GM23338 (cell line): ENCODE measurements around the gene KCNIP3. TPM values are rescaled to one million over a fixed set of nuclear protein-coding genes. Genes with fewer than 3 reads are reported as not detected.

Source experiments
- EZH2 ChIP-seq: fragments of 200-600 bp; sonication (generic); IDR thresholded peaks from one replicate; pipeline ENCODE4 v1.8.0; 2017; ENCODE audit warnings: antibody characterized with exemption, mild to moderate bottlenecking, low read depth; ENCODE audit not compliant: unreplicated experiment
- POLR2AphosphoS5 ChIP-seq: IDR thresholded peaks from 2 replicates; pipeline ENCODE4 v1.6.1; 2016; ENCODE audit warnings: antibody characterized with exemption, low read depth
- STAT1 ChIP-seq: IDR thresholded peaks from one replicate; pipeline ENCODE4 v1.6.1; 2016; ENCODE audit warnings: antibody characterized with exemption; ENCODE audit not compliant: unreplicated experiment
- ZNF462 ChIP-seq: fragments of 250-450 bp; sonication (Bioruptor Pico); IDR thresholded peaks from 2 replicates; pipeline ENCODE4 v1.5.0; 2020; ENCODE audit warnings: mild to moderate bottlenecking, moderate library complexity
- polyA plus RNA-seq: library from polyadenylated mRNA; unstranded; fragments of >200 nt; fragmentation: Nextera tagmentation; extraction: Ambion mirVana; gene quantifications from 2 replicates; pipeline ENCODE4 v1.2.1, GENCODE V29; 2016
- total RNA-seq: library from RNA; depleted of rRNA; stranded (reverse); fragments of >200 nt; shearing (Covaris generic); gene quantifications from 2 replicates; pipeline ENCODE4 v1.2.3, GENCODE V29; 2014
- TF ChIP-seq, protein P1 (sequence below): IDR thresholded peaks from 2 replicates; pipeline ENCODE4 v1.6.1; 2016; ENCODE audit warnings: antibody characterized with exemption
- TF ChIP-seq, protein P2 (sequence below), 2 experiments: fragments of 200-600 bp in 1 of 2; sonication (generic) in 1 of 2; conservative IDR thresholded peaks; 2 replicates each; pipeline versions ENCODE4 v1.5.1 to v1.6.1; 2016 to 2017; ENCODE audit warnings: antibody characterized with exemption in 2 of 2, low read depth in 2 of 2, mild to moderate bottlenecking in 2 of 2, moderate library complexity in 1 of 2

KCNIP3 gene
- total and polyA plus RNA-seq, 2 experiments from 2014 or later: 0.32 to 0.83 TPM

- TF ChIP-seq ZNF462 (no peak), EZH2 (no peak), STAT1 (no peak), POLR2AphosphoS5 (no peak)
- TF ChIP-seq, protein P1, sequence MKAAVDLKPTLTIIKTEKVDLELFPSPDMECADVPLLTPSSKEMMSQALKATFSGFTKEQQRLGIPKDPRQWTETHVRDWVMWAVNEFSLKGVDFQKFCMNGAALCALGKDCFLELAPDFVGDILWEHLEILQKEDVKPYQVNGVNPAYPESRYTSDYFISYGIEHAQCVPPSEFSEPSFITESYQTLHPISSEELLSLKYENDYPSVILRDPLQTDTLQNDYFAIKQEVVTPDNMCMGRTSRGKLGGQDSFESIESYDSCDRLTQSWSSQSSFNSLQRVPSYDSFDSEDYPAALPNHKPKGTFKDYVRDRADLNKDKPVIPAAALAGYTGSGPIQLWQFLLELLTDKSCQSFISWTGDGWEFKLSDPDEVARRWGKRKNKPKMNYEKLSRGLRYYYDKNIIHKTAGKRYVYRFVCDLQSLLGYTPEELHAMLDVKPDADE: no peak
- TF ChIP-seq, protein P2, sequence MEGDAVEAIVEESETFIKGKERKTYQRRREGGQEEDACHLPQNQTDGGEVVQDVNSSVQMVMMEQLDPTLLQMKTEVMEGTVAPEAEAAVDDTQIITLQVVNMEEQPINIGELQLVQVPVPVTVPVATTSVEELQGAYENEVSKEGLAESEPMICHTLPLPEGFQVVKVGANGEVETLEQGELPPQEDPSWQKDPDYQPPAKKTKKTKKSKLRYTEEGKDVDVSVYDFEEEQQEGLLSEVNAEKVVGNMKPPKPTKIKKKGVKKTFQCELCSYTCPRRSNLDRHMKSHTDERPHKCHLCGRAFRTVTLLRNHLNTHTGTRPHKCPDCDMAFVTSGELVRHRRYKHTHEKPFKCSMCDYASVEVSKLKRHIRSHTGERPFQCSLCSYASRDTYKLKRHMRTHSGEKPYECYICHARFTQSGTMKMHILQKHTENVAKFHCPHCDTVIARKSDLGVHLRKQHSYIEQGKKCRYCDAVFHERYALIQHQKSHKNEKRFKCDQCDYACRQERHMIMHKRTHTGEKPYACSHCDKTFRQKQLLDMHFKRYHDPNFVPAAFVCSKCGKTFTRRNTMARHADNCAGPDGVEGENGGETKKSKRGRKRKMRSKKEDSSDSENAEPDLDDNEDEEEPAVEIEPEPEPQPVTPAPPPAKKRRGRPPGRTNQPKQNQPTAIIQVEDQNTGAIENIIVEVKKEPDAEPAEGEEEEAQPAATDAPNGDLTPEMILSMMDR (conservative IDR thresholded peaks at IDR 0.05; ENCODE audit: low read depth in 2 of 2): no peak
Observed at GRCh38 chr2:95276244-95276887, 20.8 kb upstream of the KCNIP3 start (continued).
